HG02981 (cell line): ENCODE results near the gene C6orf52.
"Not testable (repeated sequence)": the region's sequence is repeated elsewhere in the genome, so short reads cannot be mapped to it uniquely, and the experiment has no call there.

Experiments used
- ATAC-seq: cut with Tn5 transposase; IDR thresholded peaks from one replicate; pipeline ENCODE4 v1.9.1; 2021; ENCODE audit warnings: mild to moderate bottlenecking, moderate library complexity; ENCODE audit not compliant: unreplicated experiment

The C6orf52 gene

GRCh38 chr6:10696655-10697054 is 2.2 kb upstream of the C6orf52 start:
- no peak for ATAC-seq

- ATAC-seq = no peak
Observed at GRCh38 chr6:10695086-10695657, 756 bp upstream of the C6orf52 start.

DNA sequence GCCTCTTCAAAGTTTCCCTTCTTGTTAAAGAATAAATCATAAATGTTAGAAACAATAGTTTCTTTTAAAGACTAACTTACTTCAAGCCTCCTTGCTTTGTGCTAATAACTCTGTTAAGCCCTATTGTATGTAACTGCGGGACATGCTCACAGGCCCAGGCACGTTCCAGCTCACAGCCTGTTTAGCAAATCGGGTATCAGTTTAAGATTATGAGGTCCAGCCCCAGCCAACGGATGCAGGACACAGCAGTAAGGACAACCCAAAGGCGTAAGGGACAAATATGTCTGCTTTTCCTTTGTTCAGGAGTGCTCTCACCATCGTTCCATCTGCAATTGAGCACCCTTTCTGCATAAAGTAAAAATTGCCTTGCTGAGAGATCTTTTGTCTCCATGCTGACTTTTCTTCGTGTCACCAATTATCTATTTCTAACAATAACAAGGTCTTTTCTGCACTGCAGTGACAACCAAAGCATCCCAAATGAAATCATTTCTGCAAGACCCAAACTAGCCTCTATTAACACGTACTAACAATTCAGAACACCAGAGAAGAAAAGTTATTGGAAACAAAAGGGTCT is 1.4 kb downstream of the C6orf52 start:
- ATAC-seq = no peak

DNA sequence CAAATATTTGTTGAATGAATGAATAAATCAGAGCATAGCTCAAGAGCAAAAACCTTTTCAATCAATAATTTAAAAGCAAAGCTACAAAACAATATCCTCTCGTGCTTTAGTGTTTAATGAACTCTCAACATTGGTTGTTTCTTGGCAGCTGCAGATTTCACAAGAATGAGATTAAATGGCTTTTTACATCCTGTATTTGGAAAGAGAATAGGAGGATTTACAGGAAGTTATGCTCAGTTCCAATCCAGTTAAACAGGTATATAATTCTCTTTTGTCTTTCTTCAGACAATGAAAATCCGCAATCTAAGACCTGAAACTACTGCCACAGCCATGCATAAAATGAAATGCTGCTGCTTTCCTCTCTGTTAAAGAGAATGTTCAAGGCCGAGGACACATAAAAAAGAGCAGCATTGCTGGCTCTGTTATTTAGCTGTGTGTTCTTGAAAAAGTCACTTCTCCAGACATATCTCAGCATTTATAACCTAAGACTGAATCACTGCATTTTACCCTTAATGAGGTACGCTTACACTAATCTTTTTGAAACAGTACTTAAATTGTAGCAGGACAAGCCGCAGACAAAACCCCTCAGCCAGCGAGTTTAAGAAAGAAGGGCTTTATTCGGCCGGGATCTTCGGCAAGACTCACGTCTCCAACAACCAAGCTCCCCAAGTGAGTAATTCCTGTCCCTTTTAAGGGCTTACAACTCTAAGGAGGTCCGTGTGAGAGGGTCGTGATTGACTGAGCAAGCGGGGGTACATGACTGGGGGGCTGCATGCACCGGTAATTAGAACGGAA is 3.6 kb downstream of the C6orf52 start:
- no peak for ATAC-seq

GRCh38 chr6:10687582-10687981 is 6.8 kb downstream of the C6orf52 start:
- no peak for ATAC-seq

DNA sequence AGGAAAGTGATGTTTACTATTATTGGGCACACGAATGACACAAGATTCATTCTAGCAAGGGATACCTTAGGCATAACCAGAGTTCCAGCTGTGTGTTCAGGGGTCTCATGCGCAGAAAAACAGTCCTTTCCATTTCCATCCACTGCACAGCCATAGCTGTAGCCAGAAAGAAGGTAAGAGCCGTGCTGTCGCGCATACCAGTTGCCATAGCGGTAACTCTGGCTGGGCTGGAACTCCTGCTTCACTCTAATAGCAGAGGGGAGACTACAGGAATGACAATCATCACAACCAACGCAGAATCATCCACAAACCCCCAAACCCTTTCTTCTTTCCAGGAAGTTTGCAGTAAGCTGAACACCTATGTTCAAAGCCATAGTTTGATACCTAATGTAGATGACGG is 7.5 kb downstream of the C6orf52 start:
- ATAC-seq = no peak

DNA sequence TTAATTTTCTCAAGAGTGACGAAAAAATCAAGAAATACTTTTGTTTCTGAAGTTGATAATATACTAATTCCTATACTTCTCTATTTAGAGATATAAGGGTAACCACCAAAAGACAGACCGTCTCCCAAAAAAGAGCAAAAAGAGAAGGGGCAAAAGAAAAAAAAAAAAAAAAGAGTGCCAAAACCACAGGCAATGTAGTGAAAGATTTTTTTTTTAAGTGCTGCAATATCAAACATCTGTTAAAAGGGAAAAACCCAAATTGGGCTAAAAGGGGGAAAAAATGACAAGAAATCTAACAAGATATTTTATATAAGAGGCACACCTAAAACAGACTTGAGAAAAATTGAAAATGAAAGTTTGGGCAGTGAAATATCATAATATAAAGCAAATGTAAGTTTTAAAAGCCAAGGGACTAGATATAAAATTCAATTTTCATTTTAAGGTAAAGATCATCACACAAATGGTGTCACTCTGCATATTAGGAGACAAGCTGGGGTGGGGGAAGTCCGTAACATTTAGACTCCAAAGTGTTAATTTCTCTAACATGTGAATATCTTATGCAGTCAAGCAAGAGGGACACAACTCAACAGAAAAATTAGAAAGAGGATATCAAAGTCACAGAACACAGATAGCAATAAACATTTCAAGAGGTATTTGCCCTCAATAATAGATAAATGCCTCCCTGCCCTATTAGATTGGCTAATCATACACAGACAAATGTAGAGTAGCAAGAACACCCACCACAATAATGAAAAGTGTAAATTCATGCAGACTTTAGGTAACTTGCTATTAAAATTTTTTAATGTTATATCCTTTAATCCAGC is 9.1 kb downstream of the C6orf52 start:
- no peak for ATAC-seq

DNA sequence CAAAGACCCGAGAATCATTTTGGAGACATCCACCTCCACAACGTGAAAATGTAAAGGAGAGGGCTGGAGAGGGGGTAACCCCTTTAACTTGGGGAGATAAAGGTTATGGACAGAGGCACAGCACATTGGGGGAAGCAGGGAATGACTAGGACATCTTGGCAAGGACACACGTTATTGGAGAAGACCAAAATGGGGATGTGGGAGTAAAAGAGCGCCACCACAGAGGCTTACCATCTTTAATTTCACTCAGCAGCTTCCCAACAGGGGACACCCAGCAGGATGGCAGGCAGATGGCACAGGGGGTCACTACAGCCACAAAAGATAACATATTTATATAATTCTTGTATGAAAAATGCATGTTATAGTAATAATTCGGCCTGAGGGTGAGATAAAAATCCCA is 9.8 kb downstream of the C6orf52 start:
- no peak for ATAC-seq

GRCh38 chr6:10682355-10682988 is 11.9 kb downstream of the C6orf52 start:
- no peak for ATAC-seq

DNA sequence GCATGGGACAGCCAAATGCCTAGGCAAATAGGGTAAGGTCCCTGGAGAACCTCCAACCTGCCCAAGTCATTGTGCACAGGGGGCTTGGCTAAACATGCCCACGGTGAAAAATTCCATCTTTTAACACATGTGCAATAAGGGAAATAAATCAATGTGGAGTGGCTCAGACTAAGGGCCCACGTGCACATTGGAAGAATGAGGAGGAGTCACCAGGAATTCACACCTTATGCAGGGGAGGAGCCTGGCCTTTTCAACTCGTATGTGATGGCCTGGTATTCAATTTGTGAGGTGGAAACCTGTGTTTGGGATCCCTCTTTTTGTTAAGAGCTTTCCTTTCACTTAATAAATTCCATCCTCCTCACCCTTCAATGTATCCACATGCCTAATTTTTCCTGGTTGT is 12.6 kb downstream of the C6orf52 start:
- ATAC-seq = no peak

GRCh38 chr6:10678456-10678855 is 16.0 kb downstream of the C6orf52 start:
- no peak for ATAC-seq

- no peak for ATAC-seq
Observed at GRCh38 chr6:10676403-10676802, 18.0 kb downstream of the C6orf52 start.

DNA sequence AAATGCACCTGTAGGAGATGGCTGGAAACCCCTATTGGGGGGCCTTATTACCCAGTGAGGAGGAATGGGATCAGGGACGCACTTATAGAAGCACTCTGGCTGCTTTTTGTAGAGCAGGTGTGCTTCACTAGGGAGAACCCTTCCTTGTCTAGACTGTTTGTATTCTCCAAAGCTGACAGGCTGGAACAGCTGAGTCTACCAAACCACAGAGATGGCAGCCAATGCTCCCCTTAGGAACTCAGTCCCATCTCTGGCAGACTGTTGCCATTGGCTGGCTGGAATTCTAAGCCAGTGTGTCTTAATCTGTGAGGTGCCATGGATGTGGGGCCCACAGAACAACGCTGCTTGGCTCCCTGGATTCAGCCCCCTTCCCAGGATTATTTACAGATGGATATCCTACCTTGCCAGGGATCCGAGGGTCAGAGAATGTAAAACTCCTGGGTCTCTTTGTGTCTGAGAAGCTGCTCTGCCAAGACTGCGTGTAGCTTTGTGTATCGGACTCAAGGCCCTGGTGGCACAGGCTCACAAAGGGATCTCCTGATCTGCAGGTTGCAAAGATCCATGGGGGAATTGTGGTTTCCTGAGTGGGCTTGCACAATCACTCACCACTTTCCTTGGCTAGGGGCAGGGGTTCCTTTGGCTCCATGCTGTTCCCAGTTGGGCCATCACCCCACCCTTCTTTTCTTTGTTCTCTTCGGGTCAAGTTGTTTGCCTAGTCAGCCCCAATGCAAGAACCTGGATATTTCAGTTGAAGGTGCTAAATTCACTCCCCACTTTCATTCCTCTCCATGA is 26.1 kb downstream of the C6orf52 start:
- ATAC-seq = no peak

DNA sequence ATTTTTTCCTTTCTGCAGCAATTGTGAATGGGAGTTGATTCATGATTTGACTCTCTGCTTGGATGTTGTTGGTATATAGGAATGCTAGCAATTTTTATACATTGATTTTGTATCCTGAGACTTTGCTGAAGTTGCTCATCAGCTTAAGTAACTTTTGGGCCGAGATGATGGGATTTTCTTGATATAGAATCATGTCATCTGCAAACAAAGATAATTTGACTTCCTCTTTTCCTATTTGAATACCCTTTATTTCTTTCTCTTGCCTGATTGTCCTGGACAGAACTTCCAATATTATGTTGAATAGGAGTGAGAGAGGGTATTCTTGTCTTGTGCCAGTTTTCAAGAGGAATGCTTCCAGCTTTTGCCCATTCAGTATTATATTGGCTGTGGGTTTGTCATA is 28.8 kb downstream of the C6orf52 start:
- not testable (repeated sequence) for ATAC-seq

DNA sequence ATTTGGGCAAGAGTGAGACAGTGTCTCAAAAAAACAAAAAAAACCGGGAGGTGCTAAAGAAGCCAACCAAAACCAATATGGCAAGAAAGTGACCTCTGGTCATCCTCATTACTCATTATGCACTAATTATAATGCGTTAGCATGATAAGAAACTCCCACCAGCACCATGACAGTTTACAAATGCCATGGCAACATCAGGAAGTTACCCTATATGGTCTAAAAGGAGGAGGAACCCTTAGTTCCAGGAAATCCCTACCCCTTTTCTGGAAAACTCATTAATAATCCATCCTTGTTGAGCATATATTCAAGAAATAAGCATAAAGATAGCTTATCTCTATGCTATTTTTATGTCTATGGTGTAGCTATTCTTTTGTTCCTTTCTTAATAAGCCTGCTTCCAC is 31.7 kb downstream of the C6orf52 start:
- no peak for ATAC-seq

DNA sequence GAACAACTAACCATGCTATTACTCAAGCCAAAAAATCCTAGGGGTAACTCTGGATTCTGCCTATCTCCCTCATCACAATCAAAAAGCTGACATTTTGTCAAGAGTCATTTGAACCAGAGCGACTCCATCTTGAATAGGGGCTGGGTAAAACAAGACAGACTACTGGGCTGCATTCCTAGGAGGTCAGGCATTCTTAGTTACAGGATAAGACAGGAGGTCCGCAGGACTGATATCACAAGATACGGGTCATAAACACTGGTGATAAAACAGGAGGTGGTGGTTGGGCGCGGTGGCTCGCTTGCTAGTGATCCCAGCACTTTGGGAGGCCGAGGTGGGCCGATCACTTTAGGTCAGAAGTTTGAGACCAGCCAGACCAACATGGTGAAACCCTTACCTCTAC is 32.2 kb downstream of the C6orf52 start:
- ATAC-seq = no peak

DNA sequence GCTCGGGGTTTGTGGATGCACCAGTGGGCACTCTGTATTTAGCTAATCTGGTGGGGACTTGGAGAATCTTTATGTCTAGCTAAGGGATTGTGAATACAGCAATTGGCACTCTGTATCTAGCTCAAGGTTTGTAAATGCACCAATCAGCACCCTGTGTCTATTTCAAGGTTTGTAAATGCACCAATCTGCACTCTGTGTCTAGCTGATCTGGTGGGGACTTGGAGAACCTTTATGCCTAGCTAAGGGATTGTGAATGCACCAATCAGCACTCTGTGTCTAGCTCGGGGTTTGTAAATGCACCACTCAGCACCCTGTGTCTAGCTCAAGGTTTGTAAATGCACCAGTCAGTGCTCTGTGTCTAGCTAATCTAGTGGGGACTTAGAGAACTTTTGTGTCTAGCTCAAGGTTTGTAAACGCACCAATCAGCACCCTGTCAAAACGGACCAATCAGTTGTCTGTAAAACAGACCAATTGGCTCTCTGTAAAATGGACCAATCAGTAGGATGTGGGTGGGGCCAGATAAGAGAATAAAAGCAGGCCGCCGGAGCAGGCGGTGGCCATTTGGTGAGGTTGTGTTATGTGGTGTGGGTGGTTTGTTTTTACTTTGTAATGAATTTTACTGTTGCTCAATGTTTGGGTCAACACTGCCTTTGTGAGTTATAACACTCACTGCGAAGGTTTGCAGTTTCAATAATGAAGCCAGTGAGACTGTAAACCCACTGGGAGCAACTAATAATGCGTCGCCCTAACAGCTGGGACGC is 33.8 kb downstream of the C6orf52 start:
- ATAC-seq = not testable (repeated sequence)

GRCh38 chr6:10659699-10660348 is 34.6 kb downstream of the C6orf52 start:
- ATAC-seq = no peak
